ENCODE measurements around the gene SLC46A3.

Gene SLC46A3

GRCh38 chr13:28651810-28652401, 66.9 kb downstream of the SLC46A3 start:
- Histone ChIP-seq H3K27ac (ENCODE audit: low read length) (no peak overlapping the region), H3K27me3 (ENCODE audit: low read depth, low read length) (no peaks in the 10 kb centered on the region), H3K4me1 (ENCODE audit: control insufficient read depth in 1 of 2, insufficient read depth in 2 of 2, low read length in 2 of 2) (peaks cover 0 to 3% of the 10 kb centered on the region in 2 donors), H3K4me3 (ENCODE audit: low read depth in 1 of 2, low read length in 2 of 2) (no peak overlapping the region), H3K36me3 (ENCODE audit: control insufficient read depth in 1 of 2, insufficient read depth in 2 of 2, low read length in 2 of 2) (no peaks in the 10 kb centered on the region), H3K9me3 (ENCODE audit: control insufficient read depth in 1 of 2, low read length in 2 of 2) (no peaks in the 10 kb centered on the region)

- Histone ChIP-seq H3K27me3 (ENCODE audit: low read depth, low read length) (no peaks in the 10 kb centered on the region), H3K36me3 (ENCODE audit: control insufficient read depth in 1 of 2, insufficient read depth in 2 of 2, low read length in 2 of 2) (no peaks in the 10 kb centered on the region), H3K4me3 (ENCODE audit: low read depth in 1 of 2, low read length in 2 of 2) (no peak overlapping the region), H3K4me1 (ENCODE audit: control insufficient read depth in 1 of 2, insufficient read depth in 2 of 2, low read length in 2 of 2) (no peaks in the 10 kb centered on the region), H3K9me3 (ENCODE audit: control insufficient read depth in 1 of 2, low read length in 2 of 2) (no peaks in the 10 kb centered on the region), H3K27ac (ENCODE audit: low read length) (no peak overlapping the region)
Measured at GRCh38 chr13:28650284-28650683, 68.5 kb downstream of the SLC46A3 start.
